GM18502 (cell line): ENCODE measurements around the gene PORCN.

Experiments
- ATAC-seq: cut with Tn5 transposase; IDR thresholded peaks from one replicate; pipeline ENCODE4 v1.9.1; 2021; ENCODE audit warnings: mild to moderate bottlenecking; ENCODE audit not compliant: unreplicated experiment, poor library complexity

PORCN gene

DNA sequence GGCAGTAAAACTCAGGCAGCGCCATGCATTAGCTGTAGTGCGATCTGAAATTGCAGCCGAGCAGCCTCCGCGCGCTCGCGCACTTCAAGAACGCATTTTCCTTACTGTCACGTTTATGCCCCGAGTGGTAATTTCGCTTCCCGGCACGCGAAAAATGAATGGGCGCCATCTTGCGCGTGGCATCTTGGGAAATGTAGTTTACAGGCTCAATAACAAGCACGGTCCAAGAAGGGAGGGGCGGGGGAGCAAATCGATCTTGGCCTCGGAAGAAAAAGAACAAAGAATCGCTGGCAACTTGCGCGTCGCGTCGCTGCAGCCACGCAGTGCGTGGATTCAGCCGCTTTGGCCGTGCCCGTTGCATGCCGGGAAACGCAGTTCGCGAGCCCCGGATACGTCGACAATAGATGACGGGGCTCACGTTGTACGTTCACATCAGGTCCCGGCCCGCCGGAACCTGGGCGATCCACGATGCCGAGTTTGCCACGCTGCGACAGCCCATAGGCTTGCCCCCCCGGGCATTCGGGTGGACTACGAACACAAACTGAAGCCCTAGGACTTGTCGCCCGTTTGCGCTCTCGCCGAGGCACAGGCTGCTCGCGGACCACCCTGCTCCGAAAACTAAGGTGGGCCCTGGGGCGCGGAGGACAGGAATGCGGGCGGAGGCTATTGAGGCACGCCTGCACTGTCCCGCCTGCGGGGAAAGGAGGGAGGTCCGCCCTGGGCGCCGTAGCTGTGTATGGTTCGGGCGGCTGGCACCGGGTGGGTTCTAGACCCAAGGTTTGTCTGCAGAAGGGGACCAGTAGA, 32.8 kb upstream of the PORCN start, which contains the start of gene FTSJ1:
Gene FTSJ1, plus strand, starts transcription at position 426 of the 804 bp plus-strand sequence. CDS start 1,849 bp downstream, outside the sequence.
- peak; percentile 87 for ATAC-seq

- ATAC-seq = no peak
Measured at GRCh38 chrX:48476919-48477318, 31.9 kb upstream of the PORCN start.

- ATAC-seq = no peak
Measured at GRCh38 chrX:48477960-48478755, 30.6 kb upstream of the PORCN start.

DNA sequence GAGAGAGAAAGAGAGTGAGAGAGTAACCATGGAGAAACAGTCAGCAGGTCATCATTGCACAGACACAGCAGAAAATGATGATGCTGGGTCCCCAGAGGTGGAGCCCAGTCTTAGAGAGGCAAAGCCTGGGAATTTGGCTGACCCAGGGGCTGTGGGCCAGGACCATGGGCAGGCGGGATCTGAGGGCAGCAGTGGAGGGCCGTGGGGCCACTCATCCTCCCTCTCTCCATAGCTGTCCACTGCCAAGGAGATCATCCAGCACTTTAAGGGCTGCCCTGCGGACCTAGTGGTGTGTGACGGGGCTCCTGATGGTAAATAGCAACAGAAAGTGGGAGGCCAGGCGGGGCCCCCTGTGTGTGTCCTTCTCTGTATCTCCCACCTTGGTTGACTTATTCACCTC, 30.0 kb upstream of the PORCN start:
- no peak for ATAC-seq

- ATAC-seq = no peak
Measured at GRCh38 chrX:48480142-48480541, 28.6 kb upstream of the PORCN start.

DNA sequence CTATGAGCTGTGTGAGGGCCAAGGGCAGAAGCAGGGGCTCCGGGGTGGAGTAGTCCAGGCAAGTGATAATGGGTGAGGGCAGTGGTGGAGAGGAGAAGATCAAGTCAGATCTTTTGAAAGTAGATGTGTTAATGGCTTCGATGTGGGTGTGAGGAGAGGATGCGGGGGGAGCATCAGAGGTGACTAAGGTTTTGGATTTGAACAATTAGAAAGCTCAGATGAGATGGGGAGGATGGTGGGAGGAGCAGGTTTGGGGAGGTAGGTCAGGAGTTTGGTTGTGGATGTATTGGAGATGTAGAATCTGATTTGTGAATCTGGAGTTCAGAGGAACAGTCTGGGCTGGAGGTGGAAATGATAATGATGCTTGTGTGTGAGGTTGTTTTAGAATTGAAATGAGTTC, 28.2 kb upstream of the PORCN start:
- ATAC-seq = no peak

GRCh38 chrX:48482526-48482925, 26.3 kb upstream of the PORCN start:
- no peak for ATAC-seq

DNA sequence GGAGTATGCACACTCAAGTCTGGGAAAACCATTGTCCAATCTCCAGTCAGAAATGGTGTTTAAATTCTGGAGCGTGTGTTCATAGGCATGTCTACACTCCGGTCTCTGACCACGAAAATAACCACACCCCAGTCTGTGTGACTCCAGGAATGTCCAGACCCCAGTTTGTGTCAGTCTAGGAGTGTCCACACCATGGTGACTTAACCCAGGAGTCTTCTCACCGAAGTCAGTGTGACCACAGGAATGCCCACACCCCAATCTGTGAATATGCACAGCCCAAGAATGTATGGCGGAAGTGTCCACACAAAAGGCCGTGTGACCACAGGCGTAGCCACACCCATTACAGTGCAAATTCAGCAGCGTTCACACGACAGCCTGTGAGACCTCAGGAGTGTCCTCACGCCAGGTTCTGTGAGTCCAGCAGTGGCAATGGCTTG, 21.4 kb upstream of the PORCN start:
- no peak for ATAC-seq

GRCh38 chrX:48488034-48488433, 20.8 kb upstream of the PORCN start:
- no peak for ATAC-seq

- no peak for ATAC-seq
Measured at GRCh38 chrX:48489296-48489695, 19.5 kb upstream of the PORCN start.

DNA sequence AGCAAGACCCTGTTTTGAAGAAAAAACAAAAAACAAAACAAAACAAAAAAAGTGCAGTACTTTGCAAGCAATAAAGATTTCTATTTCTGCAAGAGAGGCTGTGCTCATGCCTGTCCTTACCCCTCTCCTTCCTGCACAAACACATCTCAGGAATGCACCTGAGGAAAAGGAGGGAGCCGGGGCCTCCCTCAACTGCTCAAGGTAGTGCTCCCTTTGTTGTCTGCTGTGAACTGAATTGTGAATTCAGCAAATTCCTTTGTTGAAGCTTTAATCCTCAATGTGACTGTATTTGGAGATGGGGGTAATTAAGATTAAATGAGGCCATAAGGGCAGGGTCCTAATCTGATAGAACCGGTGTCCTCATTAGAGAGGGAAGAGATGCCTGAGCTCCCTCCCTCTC, 18.9 kb upstream of the PORCN start:
- ATAC-seq = no peak

- no peak for ATAC-seq
Measured at GRCh38 chrX:48490661-48491060, 18.1 kb upstream of the PORCN start.

DNA sequence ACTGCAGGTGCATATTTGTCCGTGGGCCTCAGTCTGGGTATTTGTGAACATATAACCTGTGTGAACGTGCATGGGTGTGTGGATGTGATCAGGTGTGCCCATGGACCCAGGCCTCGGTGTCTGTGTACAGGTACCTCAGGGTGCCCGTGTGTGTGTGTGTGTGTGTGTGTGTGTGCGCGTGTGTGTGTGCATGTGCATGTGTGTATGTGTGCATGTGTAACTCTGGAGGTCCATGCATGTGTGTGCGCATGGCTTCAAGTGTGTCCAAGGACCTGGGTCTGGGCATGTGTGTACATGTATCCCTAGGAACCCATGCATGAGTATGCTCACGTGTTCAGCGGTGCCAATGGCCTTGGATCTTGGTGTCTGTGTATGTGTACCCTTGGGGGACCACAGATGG, 17.0 kb upstream of the PORCN start:
- ATAC-seq = no peak

GRCh38 chrX:48492293-48492910, 16.4 kb upstream of the PORCN start:
- ATAC-seq = no peak

DNA sequence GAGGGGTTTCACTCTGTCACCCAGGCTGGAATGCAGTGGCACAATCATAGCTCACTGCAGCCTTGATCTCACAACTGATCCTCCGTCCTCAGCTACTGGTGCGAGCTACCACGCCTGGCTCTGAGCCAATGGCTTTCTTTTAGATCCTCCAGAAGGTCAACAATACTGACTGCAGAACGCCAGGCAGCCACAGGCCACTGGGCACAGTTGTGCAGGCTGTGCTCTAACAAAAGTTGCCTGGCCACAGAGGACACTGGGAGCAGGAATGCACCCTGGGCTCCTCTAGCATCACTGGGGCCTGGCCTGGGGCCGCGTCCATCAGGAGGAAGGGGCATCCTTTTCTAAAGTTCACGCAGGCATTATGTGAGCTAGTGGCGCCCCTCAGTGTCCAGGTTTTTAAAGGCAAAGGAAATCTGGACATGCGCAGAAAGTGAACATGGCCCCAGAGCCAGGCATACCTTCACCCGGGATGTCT, 14.9 kb upstream of the PORCN start:
- no peak for ATAC-seq

DNA sequence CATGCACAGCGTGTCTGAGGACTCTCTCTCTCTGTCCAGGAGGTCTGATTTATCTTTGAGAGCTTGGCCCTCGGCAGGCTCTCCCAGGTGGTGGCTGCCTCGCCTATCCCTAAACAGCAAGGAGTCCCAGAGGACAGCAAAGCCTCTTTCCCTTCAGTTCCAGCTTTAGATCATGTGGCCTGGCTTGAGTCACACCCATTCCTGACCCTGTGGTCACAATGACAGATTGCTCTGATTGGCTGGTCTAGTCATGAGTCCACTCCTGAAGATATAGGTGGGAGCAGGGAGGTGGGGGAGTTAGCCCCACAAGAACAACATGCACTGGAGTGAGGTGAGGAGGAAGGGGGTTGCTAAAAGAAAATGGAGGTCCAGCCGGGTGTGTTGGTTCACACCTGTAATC, 12.1 kb upstream of the PORCN start:
- ATAC-seq = no peak

DNA sequence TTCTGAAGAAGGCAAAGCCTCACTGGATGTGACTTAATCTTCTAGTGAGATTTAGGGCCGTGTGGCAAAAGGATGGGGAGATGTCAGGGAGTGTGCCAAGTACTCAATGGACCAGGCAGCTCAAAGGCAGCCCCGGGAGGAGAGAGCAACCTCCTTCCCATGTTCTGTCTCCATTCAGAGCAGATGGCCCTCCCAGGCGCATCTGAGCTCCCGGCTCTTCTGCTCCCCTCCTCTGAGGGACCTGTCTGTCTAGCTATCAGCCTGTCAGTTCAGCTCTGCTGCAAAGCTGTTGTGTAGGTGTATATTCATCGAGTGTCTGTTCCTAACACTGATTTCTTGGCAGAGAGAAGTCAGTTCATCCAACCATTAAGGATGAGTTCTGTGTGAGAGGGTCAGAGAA, 10.9 kb upstream of the PORCN start:
- no peak for ATAC-seq

DNA sequence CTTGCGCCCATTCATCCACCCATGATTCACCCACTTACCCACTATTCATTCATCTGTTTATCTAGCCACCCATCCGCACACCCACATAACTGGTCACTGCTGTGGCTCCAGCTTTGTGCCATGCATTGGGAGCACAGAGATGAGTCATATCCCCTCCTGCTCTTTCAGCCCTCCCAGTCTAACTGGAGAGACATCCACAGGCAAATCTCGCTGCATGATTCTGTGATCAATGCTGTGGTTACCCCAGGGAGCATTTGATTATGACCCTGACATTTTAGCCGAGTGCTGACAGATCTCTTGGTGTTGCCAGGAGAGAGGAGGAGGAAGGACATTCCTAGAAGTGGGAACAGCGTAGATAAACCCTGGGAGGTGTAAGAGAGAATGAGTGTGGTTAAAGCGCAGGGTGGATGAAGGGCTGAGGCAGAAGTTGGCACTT, 10.4 kb upstream of the PORCN start:
- no peak for ATAC-seq

DNA sequence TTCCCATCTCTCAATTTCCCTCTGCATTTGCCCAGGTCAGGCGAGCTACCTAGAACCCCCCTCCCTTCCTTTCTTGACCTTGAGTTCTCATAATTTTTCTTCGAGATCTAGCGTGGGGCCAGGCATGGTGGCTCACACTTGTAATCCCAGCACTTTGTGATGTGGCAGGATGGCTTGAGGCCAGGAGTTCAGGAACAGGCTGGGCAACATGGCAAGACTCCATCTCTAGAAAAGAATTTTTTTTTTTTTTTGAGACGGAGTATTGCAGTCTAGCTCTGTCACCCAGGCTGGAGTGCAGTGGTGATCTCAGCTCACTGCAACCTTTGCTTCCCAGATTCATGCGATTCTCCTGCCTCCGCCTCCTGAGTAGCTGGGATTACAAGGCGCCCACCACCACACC, 4.5 kb upstream of the PORCN start:
- ATAC-seq = no peak

DNA sequence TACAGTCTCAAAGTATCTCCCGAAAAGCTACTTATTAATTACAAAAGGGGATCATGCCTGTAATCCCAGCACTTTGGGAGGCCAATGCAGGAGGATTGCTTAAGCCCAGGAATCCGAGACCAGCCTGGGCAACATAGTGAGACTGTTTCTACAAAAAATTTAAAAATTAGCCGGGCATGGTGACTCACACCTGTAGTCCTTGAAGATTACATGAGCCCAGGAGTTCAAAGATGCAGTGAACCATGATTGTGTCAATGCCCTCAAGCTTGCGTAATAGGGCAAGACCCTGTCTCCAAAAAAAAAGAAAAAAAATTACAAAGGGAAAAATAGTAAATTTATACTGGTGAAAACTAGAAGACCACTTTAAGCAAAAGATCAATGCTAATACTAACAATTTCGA, 3.3 kb upstream of the PORCN start:
- ATAC-seq = no peak

DNA sequence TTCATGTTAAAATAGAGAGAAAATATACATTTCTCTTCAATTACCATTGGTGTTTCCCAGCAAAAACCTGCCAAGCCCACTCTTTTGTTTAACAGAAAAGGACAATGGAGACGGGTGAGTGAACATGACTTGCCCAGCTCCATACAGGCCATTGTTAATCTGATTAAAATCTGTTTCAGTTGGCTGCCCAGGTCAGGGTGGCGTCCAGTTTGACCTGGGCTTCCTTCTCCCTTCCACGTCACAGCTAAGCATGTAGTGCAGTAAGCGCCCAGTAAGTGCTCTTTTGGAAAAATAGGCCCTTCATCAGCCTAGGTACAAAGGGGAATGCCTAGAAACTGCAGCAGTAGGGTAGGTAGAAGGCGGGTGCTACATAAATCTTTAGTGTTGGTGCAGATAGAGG, 1.5 kb upstream of the PORCN start:
- ATAC-seq = no peak
